NOMO-1 treated with dmso at 0.1 percent for 144 hours (cell line): Measurements from ENCODE around the gene RPS6KA5.
A peak's percentile ranks its signal among the peaks of the same experiment; 100 is the strongest.
"Not testable (repeated sequence)": the region's sequence is repeated elsewhere in the genome, so short reads cannot be mapped to it uniquely, and the experiment has no call there.

ENCODE experiments used
- DNase-seq: peaks from one replicate; lab custom pipeline; 2025; ENCODE audit not compliant: unreplicated experiment; lab: John Stamatoyannopoulos, UW

Gene RPS6KA5

GRCh38 chr14:90987140-90987539 is 73.3 kb downstream of the RPS6KA5 start:
- no peak for DNase-seq

- DNase-seq: no peak
Measured at GRCh38 chr14:90986510-90986909, 73.9 kb downstream of the RPS6KA5 start.

GRCh38 chr14:90985601-90986242 is 74.7 kb downstream of the RPS6KA5 start:
- DNase-seq: no peak

GRCh38 chr14:90983560-90983959 is 76.9 kb downstream of the RPS6KA5 start:
- DNase-seq: no peak

GRCh38 chr14:90981636-90982035 is 78.8 kb downstream of the RPS6KA5 start:
- DNase-seq: no peak

GRCh38 chr14:90980636-90981035 is 79.8 kb downstream of the RPS6KA5 start:
- not testable (repeated sequence) for DNase-seq

- no peak for DNase-seq
Measured at GRCh38 chr14:90979515-90979914, 80.9 kb downstream of the RPS6KA5 start.

- no peak for DNase-seq
Measured at GRCh38 chr14:90976101-90976500, 84.3 kb downstream of the RPS6KA5 start.

- no peak for DNase-seq
Measured at GRCh38 chr14:90971687-90972086, 88.8 kb downstream of the RPS6KA5 start.

- DNase-seq: no peak
Measured at GRCh38 chr14:90970167-90970600, 90.3 kb downstream of the RPS6KA5 start.

- peak; percentile 30 for DNase-seq
Measured at GRCh38 chr14:90969531-90970166, 90.8 kb downstream of the RPS6KA5 start.

- DNase-seq: peak; percentile 38
Measured at GRCh38 chr14:90968025-90968424, 92.4 kb downstream of the RPS6KA5 start.

- DNase-seq: no peak
Measured at GRCh38 chr14:90966493-90966892, 93.9 kb downstream of the RPS6KA5 start.

GRCh38 chr14:90965765-90966164 is 94.7 kb downstream of the RPS6KA5 start:
- DNase-seq: no peak

- DNase-seq: no peak
Measured at GRCh38 chr14:90963343-90963742, 97.1 kb downstream of the RPS6KA5 start.

- no peak for DNase-seq
Measured at GRCh38 chr14:90962505-90963109, 97.8 kb downstream of the RPS6KA5 start.

- DNase-seq: no peak
Measured at GRCh38 chr14:90960818-90961217, 99.6 kb downstream of the RPS6KA5 start.

GRCh38 chr14:90959344-90959743 is 101.1 kb downstream of the RPS6KA5 start:
- no peak for DNase-seq

- DNase-seq: no peak
Measured at GRCh38 chr14:90956273-90956672, 104.2 kb downstream of the RPS6KA5 start.

GRCh38 chr14:90953643-90954042 is 106.8 kb downstream of the RPS6KA5 start:
- DNase-seq: not testable (repeated sequence)

GRCh38 chr14:90943367-90943766 is 117.1 kb downstream of the RPS6KA5 start:
- no peak for DNase-seq

GRCh38 chr14:90942511-90942910 is 117.9 kb downstream of the RPS6KA5 start:
- no peak for DNase-seq
